Stomach (tissue), 4 donors: ENCODE results near the gene NCMAP.

Experiments
- CTCF ChIP-seq, 7 experiments: fragments of 450-650 bp in 4 of 7; fragments of 200-600 bp in 3 of 7; sonication (generic) in 3 of 7; IDR thresholded peaks; one replicate each; pipeline ENCODE4 v1.5.1; 2016 to 2019; ENCODE audit warnings: antibody characterized with exemption in 7 of 7, control low read depth in 2 of 7, mild to moderate bottlenecking in 1 of 7
- EP300 ChIP-seq: sonication (generic); formaldehyde crosslinking; IDR thresholded peaks from one replicate; pipeline ENCODE4 v1.6.1; 2017; ENCODE audit warnings: antibody characterized with exemption
- POLR2A ChIP-seq, 4 donors: fragments of 450-650 bp; IDR thresholded peaks; one replicate each; pipeline ENCODE4 v1.6.1; 2016; ENCODE audit warnings: antibody characterized with exemption in 4 of 4, control low read depth in 2 of 4, mild to moderate bottlenecking in 1 of 4, moderate library complexity in 1 of 4
- POLR2AphosphoS5 ChIP-seq, 3 donors: sonication (generic); formaldehyde crosslinking; IDR thresholded peaks; one replicate each; pipeline ENCODE4 v1.6.1; 2016; ENCODE audit warnings: antibody characterized with exemption in 3 of 3

- TF ChIP-seq CTCF (IDR thresholded peaks at IDR 0.05), result no peak
- TF ChIP-seq POLR2A (IDR thresholded peaks at IDR 0.05), result no peak
- no peak for TF ChIP-seq EP300
- no peak for TF ChIP-seq POLR2AphosphoS5 (IDR thresholded peaks at IDR 0.05)
Measured at GRCh38 chr1:24654010-24654409, 98.1 kb downstream of the NCMAP start.
